IMR-90 (cell line): ENCODE measurements around the gene CRTC1. TPM values are rescaled to one million over a fixed set of nuclear protein-coding genes. Genes with fewer than 3 reads are reported as not detected.

Experiments used
- ATAC-seq: fragments of 200-7000 bp; cut with Tn5 transposase; 2 replicates; pipeline ENCODE4 v1.9.1; 2020; ENCODE audit warnings: low read depth, mild to moderate bottlenecking, moderate library complexity
- BruUV-seq: library from RNA; stranded (reverse); fragments of 400-500 nt; replicated peaks from 2 replicates; lab custom pipeline; 2021; lab: Mats Ljungman, UMichigan
- CTCF ChIA-PET: fragments of 300-600 bp; formaldehyde crosslinking; extraction: SDS; loops from one replicate; lab custom pipeline; 2021; ENCODE audit warnings: antibody characterized with exemption; lab: Yijun Ruan, JAX
- POLR2A ChIA-PET: fragments of 300-600 bp; sonication (Branson Sonifier 250); formaldehyde crosslinking; loops from one replicate; lab custom pipeline; 2022; ENCODE audit warnings: antibody characterized with exemption; ENCODE audit not compliant: unreplicated experiment; lab: Charles Lee
- DNase-seq: peaks from one replicate; pipeline ENCODE4 v3.0.0; 2013
- H2AFZ ChIP-seq: replicated peaks from 2 replicates; pipeline ENCODE3; 2013; ENCODE audit warnings: low read length, mild to moderate bottlenecking; ENCODE audit not compliant: poor library complexity
- H2AK5ac ChIP-seq: 2 replicates; pipeline ENCODE4 v1.6.1; 2013; ENCODE audit warnings: low read depth, low read length, inconsistent platforms
- H2AK9ac ChIP-seq: replicated peaks from 2 replicates; pipeline ENCODE3; 2013; ENCODE audit warnings: mild to moderate bottlenecking, low read depth, low read length, moderate library complexity; ENCODE audit not compliant: poor library complexity
- H2BK120ac ChIP-seq: 2 replicates; pipeline ENCODE4 v1.6.1; 2013; ENCODE audit warnings: low read depth, low read length, inconsistent platforms
- H2BK15ac ChIP-seq: 3 replicates; pipeline ENCODE4 v1.6.1; 2013; ENCODE audit warnings: low read depth, low read length, inconsistent platforms
- H2BK20ac ChIP-seq: 2 replicates; pipeline ENCODE4 v1.6.1; 2013; ENCODE audit warnings: low read depth, mild to moderate bottlenecking, inconsistent platforms, low read length, moderate library complexity
- H2BK5ac ChIP-seq: 2 replicates; pipeline ENCODE4 v1.6.1; 2013; ENCODE audit warnings: mild to moderate bottlenecking, low read depth, low read length, inconsistent platforms; ENCODE audit not compliant: poor library complexity, severe bottlenecking
- H3K14ac ChIP-seq: replicated peaks from 2 replicates; pipeline ENCODE4 v1.6.1; 2013; ENCODE audit warnings: low read depth, low read length, inconsistent platforms
- H3K18ac ChIP-seq: 2 replicates; pipeline ENCODE4 v1.6.1; 2013; ENCODE audit warnings: low read depth, low read length, control low read depth
- H3K23ac ChIP-seq: 2 replicates; pipeline ENCODE4 v1.6.1; 2013; ENCODE audit warnings: low read depth, low read length, inconsistent platforms
- H3K27ac ChIP-seq: 2 replicates; pipeline ENCODE4 v1.5.1; 2013; ENCODE audit warnings: mild to moderate bottlenecking, control low read depth, low read length; ENCODE audit not compliant: insufficient read depth
- H3K27me3 ChIP-seq: 2 replicates; pipeline ENCODE4 v1.6.1; 2013; ENCODE audit warnings: low read length; ENCODE audit not compliant: control insufficient read depth, insufficient read depth
- H3K36me3 ChIP-seq: 2 replicates; pipeline ENCODE4 v1.6.1; 2013; ENCODE audit warnings: low read length, mixed read lengths; ENCODE audit not compliant: control insufficient read depth, insufficient read depth
- H3K4ac ChIP-seq: 2 replicates; pipeline ENCODE4 v1.6.1; 2013; ENCODE audit warnings: low read depth, low read length, inconsistent platforms
- H3K4me1 ChIP-seq: 2 replicates; pipeline ENCODE4 v1.6.1; 2013; ENCODE audit warnings: low read length, mixed read lengths; ENCODE audit not compliant: control insufficient read depth, insufficient read depth
- H3K4me2 ChIP-seq: 2 replicates; pipeline ENCODE4 v1.6.1; 2013; ENCODE audit warnings: low read depth, mild to moderate bottlenecking, control low read depth, low read length, moderate library complexity
- H3K4me3 ChIP-seq: 2 replicates; pipeline ENCODE4 v1.5.1; 2013; ENCODE audit warnings: low read depth, mild to moderate bottlenecking, control low read depth, low read length, moderate library complexity; ENCODE audit not compliant: insufficient read depth
- H3K56ac ChIP-seq: 2 replicates; pipeline ENCODE4 v1.6.1; 2013; ENCODE audit warnings: low read length, inconsistent platforms; ENCODE audit not compliant: insufficient read depth; ENCODE audit errors: extremely low read depth
- H3K79me1 ChIP-seq, 2 experiments: 2 replicates each; pipeline ENCODE4 v1.6.1; 2013; ENCODE audit warnings: low read length in 2 of 2, inconsistent platforms in 1 of 2, low read depth in 1 of 2
- H3K9ac ChIP-seq: 2 replicates; pipeline ENCODE4 v1.6.1; 2013; ENCODE audit warnings: low read depth, low read length, control low read depth
- H3K9me1 ChIP-seq: 2 replicates; pipeline ENCODE4 v1.6.1; 2013; ENCODE audit warnings: low read length, inconsistent platforms; ENCODE audit not compliant: insufficient read depth
- H3K9me3 ChIP-seq: 2 replicates; pipeline ENCODE4 v1.6.1; 2013; ENCODE audit warnings: low read length; ENCODE audit not compliant: control insufficient read depth, insufficient read depth
- H4K20me1 ChIP-seq: 2 replicates; pipeline ENCODE4 v1.6.1; 2013; ENCODE audit warnings: low read length, inconsistent platforms; ENCODE audit not compliant: insufficient read depth
- H4K5ac ChIP-seq: 2 replicates; pipeline ENCODE4 v1.6.1; 2013; ENCODE audit warnings: mild to moderate bottlenecking, low read depth, low read length, control low read depth
- H4K8ac ChIP-seq, 2 experiments: 2 replicates each; pipeline ENCODE4 v1.6.1; 2013; ENCODE audit warnings: low read depth in 2 of 2, low read length in 2 of 2, control low read depth in 1 of 2, inconsistent platforms in 1 of 2
- H4K91ac ChIP-seq: 2 replicates; pipeline ENCODE4 v1.6.1; 2013; ENCODE audit warnings: low read depth, low read length, inconsistent platforms; ENCODE audit not compliant: insufficient read depth
- BHLHE40 ChIP-seq: fragments of 150-350 bp; IDR thresholded peaks from 2 replicates; pipeline ENCODE4 v1.6.1; 2016; ENCODE audit warnings: mild to moderate bottlenecking, low read depth, low read length
- USF2 ChIP-seq: fragments of 150-350 bp; IDR thresholded peaks from 2 replicates; pipeline ENCODE4 v1.6.1; 2017; ENCODE audit warnings: mild to moderate bottlenecking, antibody characterized with exemption, low read length, low read depth
- WGBS, 2 experiments: methylation state at CpG; one replicate each; pipeline versions ENCODE4 v1.1.5 to v1.1.7; 2013; ENCODE audit warnings: missing lambda C conversion rate in 2 of 2; ENCODE audit not compliant: insufficient read length in 1 of 2; ENCODE audit errors: extremely low coverage in 2 of 2; 5-methylcytosine and 5-hydroxymethylcytosine counted together
- dilution Hi-C: fragments of 300-500 bp; cut with HindIII; formaldehyde crosslinking; loops from one replicate; pipeline ENCODE4 v1.14.3; 2018; ENCODE audit warnings: low sequenced_read_pairs; ENCODE audit not compliant: unreplicated experiment
- in situ Hi-C: fragments of 300-500 bp; cut with MboI; formaldehyde crosslinking; loops from 3 replicates; pipeline ENCODE4 v1.14.3; 2019; ENCODE audit warnings: low sequenced_read_pairs, inconsistent platforms, mixed read lengths
- intact Hi-C: fragments of 100-400 bp; cut with micrococcal nuclease; formaldehyde crosslinking; loops from 2 replicates; pipeline ENCODE4 v1.10.0; 2022
- polyA plus RNA-seq, 3 experiments: library from polyadenylated mRNA; depleted of rRNA; stranded (reverse); fragments of >200 nt; gene quantifications; 2 replicates each; pipeline ENCODE4 v1.2.3, GENCODE V29; 2012; ENCODE audit warnings: low replicate concordance in 1 of 3
- total RNA-seq: library from RNA; depleted of rRNA; stranded (reverse); fragments of >200 nt; gene quantifications from 2 replicates; pipeline ENCODE4 v1.2.3, GENCODE V29; 2012

Gene CRTC1
- total and polyA plus RNA-seq, 2 of the 4 experiments (the other 2 are of a cell fraction) = 0.18 to 5.7 TPM

GRCh38 chr19:18634612-18635297 lies 48.7 kb upstream of the CRTC1 start:
- H3K9me1 ChIP-seq = peaks cover 12% of the 10 kb centered on the region; the same call in 1 of the 2 replicates
- H4K8ac ChIP-seq = no peak overlapping the region
- H3K4me1 ChIP-seq = peaks cover 7% of the 10 kb centered on the region
- H4K91ac ChIP-seq = no peak overlapping the region
- CTCF ChIA-PET = interaction anchor here (1.2 kb wide), 1 partner anchor 28 kb away, joined by 3 read pairs; the partner anchor contains the start of gene CRLF1
- H3K56ac ChIP-seq = no peak overlapping the region
- peak; percentile 37 for DNase-seq
- H2BK5ac ChIP-seq = no peak overlapping the region
- no peak overlapping the region for H3K4ac ChIP-seq
- no peak for ATAC-seq
- no peak overlapping the region for H2BK20ac ChIP-seq
- H3K27ac ChIP-seq = no peak overlapping the region
- H4K5ac ChIP-seq = no peak overlapping the region
- no peaks in the 10 kb centered on the region for H3K36me3 ChIP-seq
- TF ChIP-seq USF2 (no peak), BHLHE40 (peak; percentile 80)
- peaks cover 10 to 27% of the 10 kb centered on the region in 2 experiments for H3K79me1 ChIP-seq
- 36% methylated on average over 7 of the region's 12 CpGs; no CpG with 5 or more reads in 1 of the 2 experiments for WGBS, 2 experiments
- no TSS peak for BruUV-seq
- H3K4me2 ChIP-seq = no peak overlapping the region; the same call in 1 of the 2 replicates
- POLR2A ChIA-PET = no interaction called here
- no peak overlapping the region for H2BK15ac ChIP-seq
- no peaks in the 10 kb centered on the region for H3K9me3 ChIP-seq
- in situ Hi-C loops (no loop called here), intact Hi-C loops (no loop called here), dilution Hi-C loops (no loop called here)
- H3K14ac ChIP-seq = 0 out of 2 replicates have a peak overlapping the region, but pooled peaks have one; percentile 27
- H3K9ac ChIP-seq = no peak overlapping the region
- H2AK5ac ChIP-seq = no peak overlapping the region
- H2AK9ac ChIP-seq = no peak overlapping the region
- H3K27me3 ChIP-seq = peaks cover 3% of the 10 kb centered on the region; the same call in 1 of the 2 replicates
- H4K20me1 ChIP-seq = no peaks in the 10 kb centered on the region; the same call in 1 of the 2 replicates
- H3K23ac ChIP-seq = peak overlapping the region; percentile 59; the same call in 1 of the 2 replicates
- no peak overlapping the region for H3K18ac ChIP-seq
- H2BK120ac ChIP-seq = no peak overlapping the region
- H2AFZ ChIP-seq = peak overlapping the region; percentile 63
- H3K4me3 ChIP-seq = no peak overlapping the region
